GM10248 (cell line): ENCODE results near the gene KCNJ14.

Source experiments
- CTCF ChIA-PET: fragments of 300-600 bp; sonication (Branson Sonifier 250); formaldehyde crosslinking; extraction: SDS; loops from one replicate; lab custom pipeline; 2021; ENCODE audit warnings: antibody characterized with exemption; lab: Yijun Ruan, JAX
- POLR2A ChIA-PET: fragments of 350-650 bp; sonication (Branson Sonifier 250); formaldehyde crosslinking; extraction: SDS; loops from one replicate; lab custom pipeline; 2020; ENCODE audit warnings: antibody characterized with exemption; lab: Yijun Ruan, JAX
- DNase-seq: peaks from one replicate; pipeline ENCODE4 v3.0.0; 2012; ENCODE audit errors: extremely low spot score
- CTCF ChIP-seq: IDR thresholded peaks from 2 replicates; pipeline ENCODE4 v1.5.1; 2012; ENCODE audit warnings: mild to moderate bottlenecking, low read depth; ENCODE audit errors: extremely low read depth, missing control alignments, control extremely low read depth

KCNJ14 gene

DNA sequence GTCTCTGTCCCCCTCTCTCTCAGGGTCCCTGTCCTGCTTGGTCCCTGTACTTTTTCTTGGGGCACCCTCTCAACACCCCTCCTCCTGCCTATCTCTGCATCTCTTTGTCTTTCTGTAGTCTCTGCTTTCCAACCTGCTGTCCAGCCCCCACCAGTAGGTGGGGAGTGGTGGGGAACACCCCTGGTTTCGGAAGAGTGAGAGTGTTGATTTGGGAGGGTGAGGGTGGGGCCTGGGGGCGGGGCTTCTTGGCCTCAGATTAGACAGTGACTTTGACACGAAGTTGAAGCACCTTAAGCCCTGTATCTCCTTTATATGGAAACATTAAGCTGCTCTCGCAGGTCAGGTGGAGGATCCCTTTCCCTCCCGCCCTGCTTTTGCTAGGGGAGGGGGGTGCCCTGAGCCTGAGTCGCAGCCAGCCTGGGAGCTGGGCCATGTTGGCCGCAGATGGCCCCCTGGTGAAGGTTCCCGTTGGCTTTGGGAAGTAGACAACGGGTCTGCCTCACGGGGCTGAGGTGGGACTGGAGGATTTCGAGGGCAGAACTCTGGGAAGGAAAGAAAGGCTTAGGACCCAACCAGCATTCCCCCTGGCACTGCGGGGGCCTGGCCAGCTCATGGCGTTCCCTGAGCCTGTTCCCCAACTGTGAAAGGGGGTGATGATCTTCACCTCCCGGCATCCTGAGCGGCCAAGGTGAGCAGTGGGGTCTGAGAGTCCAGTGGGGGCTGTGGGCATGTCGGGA, at the start of gene KCNJ14:
Gene KCNJ14 (plus strand): TSS at position 404 of the 737 bp plus-strand sequence. CDS start 6,151 bp downstream, outside the sequence.
- TF ChIP-seq CTCF, result no peak
- ChIA-PET CTCF (interaction anchor here (1.4 kb wide), 1 partner anchor 35 kb away, joined by 4 read pairs; no protein-coding TSS in a partner anchor), POLR2A (no interaction called here)
- no peak for DNase-seq

DNA sequence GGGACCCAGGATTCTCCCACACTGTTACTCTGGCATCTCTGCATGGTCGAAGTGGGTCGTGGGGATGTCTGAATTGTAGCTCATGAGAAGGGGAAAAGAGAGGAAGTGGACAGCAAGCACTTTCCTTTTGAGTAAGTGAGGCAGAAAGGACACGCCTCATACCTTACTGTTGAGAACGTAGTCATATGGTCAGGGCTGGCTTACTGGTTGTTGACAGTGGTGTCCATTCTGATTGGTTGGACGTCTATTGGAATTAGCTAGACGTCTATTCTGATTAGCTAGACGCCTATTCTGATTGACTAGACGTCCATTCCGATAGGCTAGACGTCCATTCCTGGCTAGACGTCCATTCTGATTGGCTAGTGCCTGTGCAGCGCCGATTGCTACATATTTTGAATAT, 49.5 kb upstream of the KCNJ14 start:
- peak; percentile 51 for DNase-seq
- POLR2A ChIA-PET, result interaction anchor here (0.6 kb wide), 2 partner anchors 85 to 464 kb away, joined by 3 to 6 read pairs; no protein-coding TSS in a partner anchor
- CTCF ChIA-PET, result interaction anchor here (0.9 to 1.0 kb wide), 2 partner anchors 14 to 91 kb away, joined by 3 to 4 read pairs; partner anchors contain the start of gene KDELR1
- no peak for TF ChIP-seq CTCF

GRCh38 chr19:48413879-48414587, 41.3 kb upstream of the KCNJ14 start:
- CTCF ChIA-PET, result interaction anchor here (1.2 to 1.9 kb wide), 4 partner anchors 10 to 75 kb away, joined by 3 to 6 read pairs (median 4); partner anchors contain the start of gene KDELR1
- no peak for TF ChIP-seq CTCF
- POLR2A ChIA-PET, result interaction anchor here (0.7 kb wide), 1 partner anchor 200 kb away, joined by 3 read pairs; no protein-coding TSS in a partner anchor
- no peak for DNase-seq

DNA sequence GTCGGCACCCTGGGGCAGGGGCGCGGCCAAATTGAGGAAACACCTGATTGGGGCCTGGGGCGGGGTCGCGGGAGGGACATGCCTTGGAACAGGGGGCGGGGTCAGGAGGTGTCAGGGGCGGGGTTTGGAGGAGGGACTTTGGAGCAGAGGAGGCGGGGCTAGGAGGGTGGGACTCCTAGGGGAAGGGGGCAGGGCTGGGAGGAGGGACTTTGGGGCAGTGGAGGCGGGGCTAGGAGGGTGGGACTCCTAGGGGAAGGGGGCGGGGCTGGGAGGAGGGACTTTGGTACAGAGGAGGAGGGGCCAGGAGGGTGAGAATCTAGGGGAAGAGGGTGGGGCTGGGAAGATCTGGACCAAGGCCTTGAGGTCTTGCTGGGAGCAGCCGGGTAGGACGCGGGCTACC, 40.0 kb upstream of the KCNJ14 start:
- no peak for TF ChIP-seq CTCF
- peak; percentile 80 for DNase-seq
- ChIA-PET CTCF (interaction anchor here (1.3 to 1.9 kb wide), 3 partner anchors 12 to 24 kb away, joined by 3 to 6 read pairs (median 5); partner anchors contain the start of gene KDELR1), POLR2A (no interaction called here)

DNA sequence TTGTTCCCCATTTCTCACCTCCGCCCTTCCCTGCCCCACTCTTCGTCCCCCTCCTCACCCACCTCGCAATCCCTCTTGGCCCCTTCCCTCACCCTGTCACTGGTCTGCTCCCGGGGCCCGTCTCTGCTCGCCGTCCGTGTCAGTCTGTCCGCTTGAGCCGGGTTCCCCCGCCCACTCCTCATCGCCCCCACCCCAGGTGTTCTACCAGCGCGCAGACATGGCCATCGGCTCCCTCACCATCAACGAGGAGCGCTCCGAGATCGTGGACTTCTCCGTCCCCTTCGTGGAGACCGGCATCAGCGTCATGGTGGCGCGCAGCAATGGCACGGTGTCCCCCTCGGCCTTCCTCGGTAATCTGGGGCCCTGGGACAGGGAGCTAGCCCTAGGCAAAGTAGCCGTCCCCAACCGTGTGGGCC, 39.6 kb upstream of the KCNJ14 start:
- DNase-seq, result no peak
- no peak for TF ChIP-seq CTCF
- POLR2A ChIA-PET, result no interaction called here
- CTCF ChIA-PET, result interaction anchor here (1.3 to 1.4 kb wide), 3 partner anchors 24 to 168 kb away, joined by 3 to 7 read pairs (median 4); partner anchors contain the start of gene KDELR1

- TF ChIP-seq CTCF, result no peak
- DNase-seq, result no peak
- ChIA-PET POLR2A (no interaction called here), CTCF (interaction anchor here (0.7 to 1.4 kb wide), 3 partner anchors 22 to 83 kb away, joined by 3 to 4 read pairs (median 4); partner anchors contain the start of gene KDELR1)
Measured at GRCh38 chr19:48417421-48417820, 38.0 kb upstream of the KCNJ14 start.
